SK-N-SH (cell line): ENCODE data around the gene GHR. TPM values are rescaled to one million over a fixed set of nuclear protein-coding genes. Genes with fewer than 3 reads are reported as not detected.

ENCODE experiments used
- CTCF ChIA-PET: fragments of 300-600, 350-600 bp; formaldehyde crosslinking; extraction: SDS; loops from one replicate; lab custom pipeline; 2021; lab: Yijun Ruan, JAX
- POLR2A ChIA-PET: fragments of 350-600 bp; sonication (Branson Sonifier 250); formaldehyde crosslinking; extraction: SDS; loops from one replicate; lab custom pipeline; 2020; ENCODE audit warnings: antibody characterized with exemption, inconsistent platforms; lab: Yijun Ruan, JAX
- DNase-seq: peaks from one replicate; pipeline ENCODE4 v3.0.0; 2012
- H2AFZ ChIP-seq: fragments of 200-600 bp; sonication (generic); 2 replicates; pipeline ENCODE4 v1.8.1; 2016; ENCODE audit warnings: antibody characterized with exemption, mild to moderate bottlenecking, low read depth
- H3F3A ChIP-seq: fragments of 200-600 bp; sonication (generic); replicated peaks from 2 replicates; pipeline ENCODE3; 2016; ENCODE audit warnings: antibody characterized with exemption, mild to moderate bottlenecking; ENCODE audit not compliant: insufficient read depth
- H3K27ac ChIP-seq, 2 experiments: fragments of 200-500 bp in 1 of 2; fragments of 200-600 bp in 1 of 2; sonication (Bioruptor generic) in 1 of 2; sonication (generic), shearing (Covaris generic) in 1 of 2; 2 replicates each; pipeline versions ENCODE4 v1.5.1 to v1.6.1; 2014 to 2016; ENCODE audit warnings: low read depth in 2 of 2, inconsistent platforms in 1 of 2, low read length in 1 of 2, mild to moderate bottlenecking in 1 of 2, mixed read lengths in 1 of 2
- H3K27me3 ChIP-seq: fragments of 200-600 bp; sonication (generic), shearing (Covaris generic); 2 replicates; pipeline ENCODE4 v1.6.1; 2016; ENCODE audit warnings: mixed run types; ENCODE audit not compliant: insufficient read depth
- H3K36me3 ChIP-seq, 2 experiments: fragments of 200-500 bp in 1 of 2; fragments of 200-600 bp in 1 of 2; sonication (Bioruptor generic) in 1 of 2; sonication (generic) in 1 of 2; replicated peaks in 1 of 2; 2 replicates each; pipeline versions ENCODE3 to v1.5.1; 2014 to 2016; ENCODE audit warnings: low read length in 1 of 2, mild to moderate bottlenecking in 1 of 2; ENCODE audit not compliant: insufficient read depth in 2 of 2, control insufficient read depth in 1 of 2
- H3K4me1 ChIP-seq, 2 experiments: fragments of 200-500 bp in 1 of 2; fragments of 200-600 bp in 1 of 2; sonication (Bioruptor generic) in 1 of 2; sonication (generic), shearing (Covaris generic) in 1 of 2; 2 replicates each; pipeline versions ENCODE4 v1.5.1 to v1.6.1; 2014 to 2016; ENCODE audit warnings: low read depth in 1 of 2, low read length in 1 of 2, mixed run types in 1 of 2; ENCODE audit not compliant: insufficient read depth in 2 of 2, control insufficient read depth in 1 of 2
- H3K4me2 ChIP-seq: fragments of 200-600 bp; sonication (generic), shearing (Covaris generic); 2 replicates; pipeline ENCODE4 v1.6.1; 2017; ENCODE audit warnings: mixed run types
- H3K4me3 ChIP-seq, 2 experiments: fragments of 200-500 bp in 1 of 2; fragments of 200-600 bp in 1 of 2; sonication (Bioruptor generic) in 1 of 2; sonication (generic), shearing (Covaris generic) in 1 of 2; 2 replicates each; pipeline versions ENCODE4 v1.5.1 to v1.8.1; 2014 to 2016; ENCODE audit warnings: low read depth in 2 of 2, inconsistent platforms in 1 of 2, low read length in 1 of 2, mild to moderate bottlenecking in 1 of 2, mixed read lengths in 1 of 2, moderate library complexity in 1 of 2
- H3K79me2 ChIP-seq: fragments of 200-600 bp; sonication (generic); 2 replicates; pipeline ENCODE4 v1.8.1; 2017; ENCODE audit warnings: mild to moderate bottlenecking; ENCODE audit not compliant: insufficient read depth
- H3K9ac ChIP-seq: fragments of 200-600 bp; sonication (generic); 2 replicates; pipeline ENCODE4 v1.6.1; 2017; ENCODE audit warnings: mixed run types
- H3K9me2 ChIP-seq: fragments of 200-600 bp; sonication (generic); 2 replicates; pipeline ENCODE4 v1.6.1; 2017; ENCODE audit warnings: mixed run types
- H3K9me3 ChIP-seq: fragments of 200-600 bp; sonication (generic); 2 replicates; pipeline ENCODE4 v1.6.1; 2017; ENCODE audit warnings: mixed run types, mild to moderate bottlenecking, moderate library complexity
- H4K20me1 ChIP-seq: fragments of 200-600 bp; sonication (generic); 2 replicates; pipeline ENCODE4 v1.6.1; 2017; ENCODE audit warnings: mild to moderate bottlenecking, mixed run types; ENCODE audit not compliant: insufficient read depth
- ELF1 ChIP-seq: IDR thresholded peaks from 2 replicates; pipeline ENCODE4 v1.4.0; 2012
- EP300 ChIP-seq, 2 experiments: IDR thresholded peaks; 2 replicates each; pipeline versions ENCODE4 v1.4.0 to v1.6.1; 2012; ENCODE audit warnings: borderline replicate concordance in 1 of 2, low read depth in 1 of 2, low read length in 1 of 2
- EZH2phosphoT487 ChIP-seq: fragments of 200-600 bp; sonication (generic); IDR thresholded peaks from 2 replicates; pipeline ENCODE4 v1.6.1; 2017; ENCODE audit warnings: low read depth, mixed run types, mild to moderate bottlenecking, antibody characterized with exemption, moderate library complexity, borderline replicate concordance
- FOSL2 ChIP-seq: IDR thresholded peaks from 2 replicates; pipeline ENCODE4 v1.4.0; 2012; ENCODE audit warnings: low read depth, mild to moderate bottlenecking, moderate library complexity, borderline replicate concordance
- GABPA ChIP-seq: IDR thresholded peaks from 2 replicates; pipeline ENCODE4 v1.4.0; 2012; ENCODE audit warnings: low read depth, mild to moderate bottlenecking
- GATA2 ChIP-seq: sonication (generic); formaldehyde crosslinking; IDR thresholded peaks from 2 replicates; pipeline ENCODE4 v1.5.0; 2020; ENCODE audit warnings: mild to moderate bottlenecking, missing genetic modification reagents
- IRF3 ChIP-seq: fragments of 150-350 bp; IDR thresholded peaks from 2 replicates; pipeline ENCODE4 v1.6.1; 2016; ENCODE audit warnings: mild to moderate bottlenecking, low read depth, low read length
- MAX ChIP-seq: IDR thresholded peaks from 2 replicates; pipeline ENCODE4 v1.4.0; 2012; ENCODE audit warnings: low read depth
- MXI1 ChIP-seq: IDR thresholded peaks from 2 replicates; pipeline ENCODE4 v1.6.1; 2012; ENCODE audit warnings: mild to moderate bottlenecking, low read depth, low read length, improper control_type of control experiment
- NRF1 ChIP-seq: IDR thresholded peaks from 2 replicates; pipeline ENCODE4 v1.6.1; 2012; ENCODE audit warnings: low read depth, mild to moderate bottlenecking, low read length
- POLR2AphosphoS5 ChIP-seq: IDR thresholded peaks from 2 replicates; pipeline ENCODE4 v1.6.1; 2012; ENCODE audit warnings: low read depth, low read length
- RCOR1 ChIP-seq: fragments of 150-350 bp; IDR thresholded peaks from 2 replicates; pipeline ENCODE4 v1.6.1; 2017; ENCODE audit warnings: antibody characterized with exemption, low read length
- REST ChIP-seq: IDR thresholded peaks from 2 replicates; pipeline ENCODE4 v1.6.1; 2012; ENCODE audit warnings: mild to moderate bottlenecking, low read depth, low read length, moderate library complexity
- RFX5 ChIP-seq: IDR thresholded peaks from 2 replicates; pipeline ENCODE4 v1.6.1; 2012; ENCODE audit warnings: mild to moderate bottlenecking, improper control_type of control experiment, low read length
- RXRA ChIP-seq: IDR thresholded peaks from 2 replicates; pipeline ENCODE4 v1.4.0; 2012; ENCODE audit warnings: low read depth, mild to moderate bottlenecking, borderline replicate concordance
- SMC3 ChIP-seq: IDR thresholded peaks from 2 replicates; pipeline ENCODE4 v1.6.1; 2012; ENCODE audit warnings: low read depth, low read length, improper control_type of control experiment
- TCF12 ChIP-seq: IDR thresholded peaks from 2 replicates; pipeline ENCODE4 v1.4.0; 2012
- USF1 ChIP-seq: IDR thresholded peaks from 2 replicates; pipeline ENCODE4 v1.4.0; 2012; ENCODE audit warnings: low read depth, borderline replicate concordance
- WGBS: methylation state at CpG from one replicate; pipeline ENCODE4 v1.1.6; 2017; ENCODE audit warnings: low lambda C conversion rate; 5-methylcytosine and 5-hydroxymethylcytosine counted together
- polyA plus RNA-seq, 3 experiments: library from polyadenylated mRNA; depleted of rRNA; stranded (reverse); fragments of >200 nt; gene quantifications; 2 replicates each; pipeline ENCODE4 v1.2.3, GENCODE V29; 2012

Gene GHR
- polyA plus RNA-seq, 1 of the 3 experiments (the other 2 are of a cell fraction): 0.03 TPM

GRCh38 chr5:42676362-42676761, 253.1 kb downstream of the GHR start:
- Histone ChIP-seq H3F3A (no peaks in the 10 kb centered on the region), H3K27ac (no peak overlapping the region), H3K4me3 (no peak overlapping the region), H2AFZ (no peak overlapping the region)
- 3% methylated on average over 1 of the region's 1 CpG for WGBS
- DNase-seq: no peak
- TF ChIP-seq ELF1 (no peak), NRF1 (no peak), EP300 (IDR thresholded peaks at IDR 0.05; ENCODE audit: borderline replicate concordance in 1 of 2, low read depth in 1 of 2, low read length in 1 of 2) (no peak), USF1 (no peak), TCF12 (no peak), MAX (no peak)
- TF ChIP-seq, all 33 proteins: peak for 0
- no peaks in the 10 kb centered on the region for H3K9me3 ChIP-seq
- no peaks in the 10 kb centered on the region for H3K27me3 ChIP-seq
- no peaks in the 10 kb centered on the region for H4K20me1 ChIP-seq
- no peaks in the 10 kb centered on the region for H3K4me1 ChIP-seq
- no peaks in the 10 kb centered on the region for H3K36me3 ChIP-seq
- H3K4me2 ChIP-seq: no peak overlapping the region
- no peaks in the 10 kb centered on the region for H3K79me2 ChIP-seq
- H3K9me2 ChIP-seq: no peaks in the 10 kb centered on the region
- no peak overlapping the region for H3K9ac ChIP-seq
- CTCF ChIA-PET: no interaction called here
- POLR2A ChIA-PET: no interaction called here

- Histone ChIP-seq H3K27me3 (no peaks in the 10 kb centered on the region), H3K79me2 (no peaks in the 10 kb centered on the region), H3K4me1 (no peaks in the 10 kb centered on the region), H3K9ac (no peak overlapping the region), H3K36me3 (no peaks in the 10 kb centered on the region), H3K27ac (no peak overlapping the region), H3K9me2 (no peaks in the 10 kb centered on the region), H3K4me2 (no peak overlapping the region), H3K9me3 (no peaks in the 10 kb centered on the region), H3F3A (no peaks in the 10 kb centered on the region), H3K4me3 (no peak overlapping the region), H2AFZ (no peak overlapping the region), H4K20me1 (no peaks in the 10 kb centered on the region)
- 3% methylated on average over 5 of the region's 5 CpGs for WGBS
- DNase-seq: no peak
- ChIA-PET CTCF (no interaction called here), POLR2A (no interaction called here)
- TF ChIP-seq GABPA (no peak), POLR2AphosphoS5 (no peak), MXI1 (no peak), SMC3 (no peak), ELF1 (no peak), RXRA (no peak), REST (no peak), IRF3 (no peak), RCOR1 (no peak), FOSL2 (no peak), GATA2 (CRISPR knock-in tag) (no peak), RFX5 (no peak), EZH2phosphoT487 (no peak)
Measured at GRCh38 chr5:42677156-42677842, 254.1 kb downstream of the GHR start.
